ENCODE data around the gene C6orf15.

C6orf15 gene

DNA sequence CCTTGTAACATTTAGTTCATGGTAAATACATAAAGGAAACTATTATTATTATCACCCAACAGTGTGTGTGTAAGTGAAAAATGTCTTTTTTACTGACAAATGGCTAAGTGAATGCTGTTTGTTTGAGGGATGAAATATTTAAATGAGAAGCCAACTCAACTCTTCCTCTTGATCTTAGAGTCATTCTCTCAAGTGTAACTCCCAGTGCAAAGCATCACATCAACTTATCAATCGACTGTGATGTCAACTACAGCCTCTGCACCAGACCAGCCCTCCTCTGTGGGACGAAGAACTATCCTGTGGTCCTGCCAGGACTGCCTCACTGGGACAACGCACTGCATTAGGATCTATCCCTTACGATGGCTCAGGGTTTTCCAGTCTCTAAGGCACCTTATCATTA is 5.3 kb downstream of the C6orf15 start:
- DNase-seq (ENCODE audit: low spot score) = no peak

GRCh38 chr6:31103136-31103535 is 9.2 kb downstream of the C6orf15 start:
- DNase-seq (ENCODE audit: low spot score) = no peak

- DNase-seq (ENCODE audit: low spot score) = no peak
These were observed 13.9 kb downstream of the C6orf15 start for GRCh38 chr6:31098449-31098938.

GRCh38 chr6:31096656-31097055 is 15.7 kb downstream of the C6orf15 start:
- DNase-seq (ENCODE audit: low spot score) = no peak

GRCh38 chr6:31096215-31096614 is 16.2 kb downstream of the C6orf15 start:
- DNase-seq (ENCODE audit: low spot score) = no peak

DNA sequence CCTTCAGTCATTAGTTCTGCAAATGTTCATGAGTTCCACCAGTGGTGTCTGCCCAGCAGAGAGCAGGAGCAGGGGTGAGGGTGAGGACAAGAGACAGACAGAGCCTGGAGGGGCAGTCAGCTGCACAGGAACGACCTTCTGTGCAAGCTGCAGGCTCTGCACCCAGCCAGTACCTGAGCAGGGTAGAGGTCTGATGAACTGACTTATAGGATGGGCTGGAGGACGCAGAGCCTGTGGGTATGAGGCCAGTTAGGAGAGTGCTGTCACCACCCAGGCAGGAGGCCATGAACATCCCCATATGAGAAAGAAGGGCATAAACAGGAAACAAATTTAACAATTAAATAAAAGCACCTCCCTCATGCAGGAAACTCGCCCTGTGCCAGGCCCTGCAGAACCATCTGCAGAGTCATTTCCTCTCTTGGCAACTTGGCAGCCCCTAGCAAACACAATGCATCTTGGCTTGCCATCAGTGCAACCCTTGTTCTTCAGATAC is 17.9 kb downstream of the C6orf15 start:
- DNase-seq (ENCODE audit: low spot score) = no peak

DNA sequence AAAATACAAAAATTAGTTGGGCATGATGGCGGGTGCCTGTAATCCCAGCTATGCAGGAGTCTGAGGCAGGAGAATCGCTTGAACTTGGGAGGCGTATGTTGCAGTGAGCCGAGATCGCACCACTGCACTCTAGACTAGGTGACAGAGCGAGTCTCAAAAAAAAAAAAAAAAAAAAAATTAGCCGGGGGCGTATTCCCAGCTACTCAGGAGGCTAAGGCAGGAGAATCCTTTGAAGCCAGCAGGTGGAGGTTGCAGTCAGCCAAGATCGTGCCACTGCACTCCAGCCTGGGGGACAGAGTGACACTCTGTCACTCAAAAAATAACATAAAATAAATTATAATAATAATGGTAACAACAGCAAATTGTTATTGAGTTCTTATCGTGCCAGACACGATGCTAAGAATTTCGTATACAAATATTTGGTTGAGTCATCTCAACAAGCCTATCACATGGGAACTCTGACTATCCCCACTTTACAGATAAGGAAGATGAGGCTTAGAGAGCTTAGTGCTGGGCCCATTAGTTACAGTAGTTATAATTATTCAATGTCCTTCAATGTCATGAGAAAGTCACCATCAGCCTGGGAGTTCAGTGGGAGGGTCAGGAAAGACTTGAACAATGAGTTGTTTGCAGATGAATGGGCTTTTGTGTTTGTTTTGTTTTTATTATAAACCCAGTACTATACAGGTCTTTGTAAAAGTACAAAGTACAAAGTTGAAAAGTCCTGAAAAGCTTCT is 19.4 kb downstream of the C6orf15 start:
- no peak for DNase-seq (ENCODE audit: low spot score)

GRCh38 chr6:31092238-31092637 is 20.1 kb downstream of the C6orf15 start:
- DNase-seq (ENCODE audit: low spot score) = no peak

DNA sequence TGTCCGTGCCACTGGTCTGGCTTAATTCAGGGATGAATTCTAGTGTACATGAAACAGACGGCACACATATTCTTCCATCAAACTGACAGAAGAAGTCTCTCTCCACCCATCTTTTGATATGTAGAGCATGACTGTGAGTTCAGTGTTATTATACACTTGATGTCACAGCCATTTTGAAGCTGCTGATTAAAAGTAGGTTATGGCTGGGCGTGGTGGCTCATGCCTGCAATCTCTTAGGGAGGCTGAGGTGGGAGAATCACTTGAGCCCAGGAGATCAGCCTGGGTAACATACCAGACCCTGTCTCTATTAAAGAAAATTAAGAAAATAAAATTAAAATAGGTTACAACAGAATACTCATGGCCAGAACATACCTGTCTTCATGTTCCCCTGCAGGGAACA is 20.7 kb downstream of the C6orf15 start:
- DNase-seq (ENCODE audit: low spot score) = no peak

- no peak for DNase-seq (ENCODE audit: low spot score)
These were observed 21.4 kb downstream of the C6orf15 start for GRCh38 chr6:31090973-31091364.

GRCh38 chr6:31090275-31090972 is 22.0 kb downstream of the C6orf15 start:
- DNase-seq (ENCODE audit: low spot score) = no peak

DNA sequence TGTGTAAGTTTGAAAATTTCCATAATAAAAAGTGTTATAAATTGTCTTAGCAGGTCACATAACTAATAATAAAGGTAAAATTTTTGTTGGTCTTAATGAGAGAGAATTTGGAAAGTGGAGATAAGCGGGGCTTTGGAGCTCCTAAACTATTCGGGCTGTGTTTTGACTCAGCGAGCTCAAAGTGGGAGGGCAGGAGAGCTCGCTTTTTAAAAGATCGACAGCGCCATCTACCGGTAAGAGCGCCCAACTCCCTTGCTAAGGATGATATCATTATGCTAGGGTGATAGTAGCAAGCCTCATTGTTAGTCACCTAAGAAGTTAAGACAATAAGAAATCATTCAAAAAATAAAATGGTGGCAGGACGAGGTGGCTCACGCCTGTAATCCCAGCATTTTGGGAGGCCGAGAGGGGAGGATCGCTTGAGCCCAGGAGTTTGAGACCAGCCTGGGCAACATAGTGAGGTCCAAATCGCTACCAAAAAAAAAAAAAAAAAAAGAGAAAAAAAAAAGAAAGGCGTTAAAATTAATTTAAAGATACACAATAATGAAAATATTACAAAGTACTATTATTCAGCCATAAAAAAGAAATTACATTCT is 24.8 kb downstream of the C6orf15 start:
- DNase-seq (ENCODE audit: low spot score) = peak; percentile 84

GRCh38 chr6:31086788-31087440 is 25.5 kb downstream of the C6orf15 start:
- DNase-seq (ENCODE audit: low spot score) = no peak

- DNase-seq (ENCODE audit: low spot score) = peak; percentile 36
These were observed 28.5 kb downstream of the C6orf15 start for GRCh38 chr6:31083742-31084354.

DNA sequence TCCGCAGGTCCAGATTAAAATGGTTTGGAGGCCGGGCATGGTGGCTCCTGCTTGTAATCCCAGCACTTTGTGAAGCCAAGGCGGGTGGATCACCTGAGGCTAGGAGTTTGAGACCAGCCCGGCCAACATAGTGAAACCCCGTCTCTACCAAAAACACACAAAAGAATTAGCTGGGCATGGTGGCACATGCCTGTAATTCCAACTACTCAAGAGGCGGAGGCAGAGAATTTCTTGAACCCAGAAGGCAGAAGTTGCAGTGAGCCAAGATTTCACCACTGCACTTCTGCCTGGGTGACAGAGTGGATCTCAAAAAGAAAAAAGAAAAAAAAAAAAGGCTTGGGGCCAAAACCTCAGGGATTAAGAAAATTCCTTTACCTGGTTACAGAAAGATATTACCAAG is 30.5 kb downstream of the C6orf15 start:
- DNase-seq (ENCODE audit: low spot score) = no peak

- DNase-seq (ENCODE audit: low spot score) = peak; percentile 53
These were observed 32.6 kb downstream of the C6orf15 start for GRCh38 chr6:31079656-31080261.

GRCh38 chr6:31076611-31077010 is 35.8 kb downstream of the C6orf15 start:
- DNase-seq (ENCODE audit: low spot score) = no peak

DNA sequence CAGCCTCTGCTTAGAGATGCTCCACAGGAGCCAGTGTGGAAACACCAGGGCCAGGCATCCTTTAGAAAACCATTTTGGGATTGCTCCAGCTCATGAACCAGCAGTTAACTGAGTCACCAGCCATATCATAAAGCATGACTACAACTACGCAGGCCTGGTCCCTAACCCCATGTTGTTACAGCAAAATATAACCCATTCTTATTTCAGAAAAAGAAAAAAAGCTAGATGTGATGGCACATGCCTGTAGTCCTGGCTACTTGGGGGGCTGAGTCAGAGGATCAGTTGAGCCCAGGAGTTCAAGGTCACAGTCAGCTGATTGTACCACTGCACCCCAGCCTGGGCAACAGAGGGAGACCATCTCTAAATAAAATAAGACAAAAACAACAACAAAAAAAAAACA is 36.8 kb downstream of the C6orf15 start:
- DNase-seq (ENCODE audit: low spot score) = peak; percentile 38

DNA sequence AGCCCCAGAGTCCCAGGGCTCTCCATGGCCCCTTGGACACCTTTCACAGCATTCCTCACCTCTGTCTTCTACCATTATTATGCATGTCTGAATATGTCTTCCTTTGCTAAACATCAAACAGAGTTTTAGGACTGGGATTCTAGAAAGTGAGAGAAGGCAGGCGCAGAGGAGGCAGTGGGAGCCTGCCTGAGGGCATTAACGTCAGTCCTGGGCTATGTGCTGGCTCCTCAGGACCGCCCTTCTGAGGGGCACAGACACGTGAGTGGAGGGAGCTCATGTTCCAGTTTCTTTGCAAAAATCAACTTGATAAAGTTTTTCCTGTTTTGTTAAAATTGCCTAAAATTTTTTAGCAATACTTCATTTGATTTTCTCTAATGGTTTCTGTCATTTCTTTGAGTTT is 38.0 kb downstream of the C6orf15 start:
- DNase-seq (ENCODE audit: low spot score) = no peak

DNA sequence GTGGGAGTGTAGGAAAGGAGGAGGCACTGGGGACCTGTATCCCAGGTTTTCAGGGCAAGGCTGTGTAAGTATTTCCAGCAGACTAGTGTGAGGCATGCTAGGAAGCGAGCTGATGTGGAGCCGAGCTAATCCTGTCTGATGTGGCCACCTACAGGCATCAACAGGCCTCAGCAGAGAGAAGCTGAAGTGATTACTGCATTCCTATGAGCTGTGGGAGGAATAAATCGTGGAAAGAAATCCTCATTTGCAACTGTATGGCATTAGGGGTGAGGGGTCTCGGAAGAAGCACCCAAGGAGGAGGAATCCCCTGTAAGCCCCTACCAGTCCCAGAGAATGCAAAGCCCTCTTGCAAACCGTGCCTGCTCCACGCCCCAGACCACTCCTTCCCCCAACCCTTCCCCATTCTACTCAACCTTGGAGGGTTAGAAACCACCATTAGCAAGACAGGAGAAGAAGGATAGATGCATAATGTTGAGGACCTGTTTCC is 41.6 kb downstream of the C6orf15 start:
- peak; percentile 78 for DNase-seq (ENCODE audit: low spot score)

DNA sequence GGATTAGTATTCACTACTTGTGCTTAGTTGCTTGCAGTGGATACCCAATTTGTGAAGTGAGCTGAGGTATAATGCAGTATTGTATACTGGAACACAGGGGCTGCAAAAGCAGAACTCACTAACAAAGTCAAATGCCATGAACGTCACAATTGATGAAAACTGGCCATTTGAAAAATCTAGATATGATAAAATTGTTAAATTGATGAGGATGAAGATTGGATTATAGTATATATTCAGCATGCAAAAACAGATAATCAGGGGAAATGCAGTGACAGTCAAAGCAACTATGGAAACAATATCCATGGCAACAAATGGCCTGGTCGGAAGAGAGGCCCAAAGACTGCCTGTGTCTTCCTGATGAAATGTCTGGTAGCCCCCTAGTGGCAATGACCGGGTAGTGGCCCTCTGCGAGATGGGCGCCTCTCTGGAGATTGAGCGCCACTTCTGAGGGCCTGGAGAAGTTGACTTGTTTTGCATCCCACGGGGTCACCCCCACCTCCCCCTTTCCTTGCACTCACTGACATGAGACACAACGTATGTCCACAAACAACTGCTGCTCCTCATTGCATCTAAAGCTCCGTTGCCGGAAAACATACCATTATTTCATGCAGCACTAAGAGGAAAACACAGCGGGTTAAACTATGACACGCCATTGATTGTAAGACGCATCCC is 43.6 kb downstream of the C6orf15 start:
- peak; percentile 87 for DNase-seq (ENCODE audit: low spot score)

Measured in AG08396 (cell line).